HUDEP-2 (cell line): ENCODE data around the gene ACP1.
"Not testable (repeated sequence)": the region's sequence is repeated elsewhere in the genome, so short reads cannot be mapped to it uniquely, and the experiment has no call there.

ENCODE experiments used
- DNase-seq, 76 experiments: peaks; one replicate each; lab custom pipeline; 2025; ENCODE audit not compliant: unreplicated experiment in 76 of 76; lab: John Stamatoyannopoulos, UW

The ACP1 gene

GRCh38 chr2:309148-309953, 44.6 kb downstream of the ACP1 start:
- no peak for DNase-seq

- DNase-seq, result no peak
These were observed 45.3 kb downstream of the ACP1 start for GRCh38 chr2:309954-310510.

GRCh38 chr2:310994-311393, 46.2 kb downstream of the ACP1 start:
- DNase-seq, result no peak

- DNase-seq, result no peak
These were observed 49.2 kb downstream of the ACP1 start for GRCh38 chr2:313991-314390.

GRCh38 chr2:314561-315336, 50.0 kb downstream of the ACP1 start:
- no peak for DNase-seq

- DNase-seq, result not testable (repeated sequence)
These were observed 51.2 kb downstream of the ACP1 start for GRCh38 chr2:315925-316324.

GRCh38 chr2:316381-316780, 51.6 kb downstream of the ACP1 start:
- DNase-seq, result no peak

- no peak for DNase-seq
These were observed 53.0 kb downstream of the ACP1 start for GRCh38 chr2:317501-318424.

- no peak for DNase-seq
These were observed 54.4 kb downstream of the ACP1 start for GRCh38 chr2:319059-319600.

GRCh38 chr2:320561-320960, 55.8 kb downstream of the ACP1 start:
- no peak for DNase-seq

GRCh38 chr2:322326-322725, 57.6 kb downstream of the ACP1 start:
- no peak for DNase-seq

- no peak for DNase-seq
These were observed 58.3 kb downstream of the ACP1 start for GRCh38 chr2:323035-323434.
